ENCODE results near the gene COL9A1.
"Not testable (repeated sequence)": the region's sequence is repeated elsewhere in the genome, so short reads cannot be mapped to it uniquely, and the experiment has no call there.

The COL9A1 gene

GRCh38 chr6:70314296-70314695 lies 11.4 kb upstream of the COL9A1 start:
- TF ChIP-seq, protein P1, sequence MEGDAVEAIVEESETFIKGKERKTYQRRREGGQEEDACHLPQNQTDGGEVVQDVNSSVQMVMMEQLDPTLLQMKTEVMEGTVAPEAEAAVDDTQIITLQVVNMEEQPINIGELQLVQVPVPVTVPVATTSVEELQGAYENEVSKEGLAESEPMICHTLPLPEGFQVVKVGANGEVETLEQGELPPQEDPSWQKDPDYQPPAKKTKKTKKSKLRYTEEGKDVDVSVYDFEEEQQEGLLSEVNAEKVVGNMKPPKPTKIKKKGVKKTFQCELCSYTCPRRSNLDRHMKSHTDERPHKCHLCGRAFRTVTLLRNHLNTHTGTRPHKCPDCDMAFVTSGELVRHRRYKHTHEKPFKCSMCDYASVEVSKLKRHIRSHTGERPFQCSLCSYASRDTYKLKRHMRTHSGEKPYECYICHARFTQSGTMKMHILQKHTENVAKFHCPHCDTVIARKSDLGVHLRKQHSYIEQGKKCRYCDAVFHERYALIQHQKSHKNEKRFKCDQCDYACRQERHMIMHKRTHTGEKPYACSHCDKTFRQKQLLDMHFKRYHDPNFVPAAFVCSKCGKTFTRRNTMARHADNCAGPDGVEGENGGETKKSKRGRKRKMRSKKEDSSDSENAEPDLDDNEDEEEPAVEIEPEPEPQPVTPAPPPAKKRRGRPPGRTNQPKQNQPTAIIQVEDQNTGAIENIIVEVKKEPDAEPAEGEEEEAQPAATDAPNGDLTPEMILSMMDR (IDR thresholded peaks at IDR 0.05; ENCODE audit: unreplicated experiment in 3 of 3), result no peak
- H3K9me3 Mint-ChIP-seq, result no peaks in the 10 kb centered on the region
- no peaks in the 10 kb centered on the region for H3K27me3 Mint-ChIP-seq (ENCODE audit: low read depth)
- peak overlapping the region in 1 of 3 experiments; percentile 1 for H3K4me3 Mint-ChIP-seq
- H3K4me1 Mint-ChIP-seq, result peaks cover 24% of the 10 kb centered on the region
- H3K36me3 Mint-ChIP-seq (ENCODE audit: low read depth), result no peaks in the 10 kb centered on the region
- H3K27ac Mint-ChIP-seq, result peak overlapping the region; percentile 5 to 43 (median 39)

DNA sequence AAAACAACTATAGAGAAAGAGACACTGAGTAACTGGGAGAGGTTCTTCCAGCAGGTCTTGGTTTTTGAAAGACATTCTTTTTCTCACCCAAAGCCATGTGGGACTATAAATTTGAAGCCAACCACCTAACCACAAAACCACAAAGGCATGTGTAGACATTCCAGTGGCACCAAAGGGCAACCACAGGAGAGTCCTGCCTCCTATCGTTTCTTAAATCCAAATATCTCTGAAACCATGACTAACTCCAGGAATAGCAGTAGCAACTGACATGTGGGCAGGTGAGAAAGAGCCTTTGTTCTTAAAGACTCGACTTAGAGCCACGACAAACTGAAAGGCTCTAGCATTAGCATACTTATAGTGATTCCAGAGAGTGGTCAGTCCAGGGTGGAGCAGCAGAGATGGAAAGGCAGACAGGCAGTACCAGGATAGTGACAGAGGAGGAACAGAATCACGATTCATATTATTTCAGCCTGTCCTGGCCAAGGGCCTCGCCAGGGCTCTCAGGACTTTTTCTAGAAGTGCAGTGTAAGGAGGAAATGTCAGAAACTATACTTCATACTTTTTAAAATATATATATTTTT lies 9.4 kb upstream of the COL9A1 start:
- TF ChIP-seq, protein P1 (IDR thresholded peaks at IDR 0.05; ENCODE audit: unreplicated experiment in 3 of 3), result no peak
- Mint-ChIP-seq H3K9me3 (no peaks in the 10 kb centered on the region), H3K4me3 (no peak overlapping the region), H3K27ac (no peak overlapping the region), H3K36me3 (ENCODE audit: low read depth) (no peaks in the 10 kb centered on the region), H3K27me3 (ENCODE audit: low read depth) (no peaks in the 10 kb centered on the region), H3K4me1 (peaks cover 24% of the 10 kb centered on the region)

DNA sequence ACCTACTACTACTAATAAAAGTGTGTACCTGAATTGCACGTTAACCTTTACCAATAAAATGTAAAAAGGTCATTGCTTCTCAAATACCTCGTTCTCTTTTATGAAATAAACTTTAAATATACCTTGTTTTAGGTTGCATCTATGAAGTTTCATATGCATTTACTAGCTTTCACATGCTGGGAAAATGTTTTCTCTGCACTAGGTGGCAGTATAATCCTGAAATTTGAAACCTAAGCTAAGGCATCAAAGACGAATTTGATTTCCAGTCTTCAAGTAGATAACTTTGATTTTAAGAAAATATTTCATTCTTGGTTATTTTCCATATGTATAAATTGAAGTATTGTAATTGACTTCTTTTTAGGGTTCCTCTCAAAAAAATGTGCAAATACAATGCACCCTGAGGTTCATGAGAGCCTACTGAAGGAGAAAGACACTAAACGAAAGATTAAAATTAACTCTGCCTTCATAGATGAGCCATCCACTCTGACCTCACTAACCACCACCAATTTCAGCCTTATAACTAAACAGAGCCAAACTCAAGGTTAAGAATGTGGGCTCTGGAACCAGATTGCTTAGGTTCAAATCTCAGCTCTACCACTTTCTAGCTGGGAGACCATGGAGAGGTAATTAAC lies 7.3 kb upstream of the COL9A1 start:
- Mint-ChIP-seq H3K27ac (no peak overlapping the region), H3K27me3 (ENCODE audit: low read depth) (peaks cover 8% of the 10 kb centered on the region)

DNA sequence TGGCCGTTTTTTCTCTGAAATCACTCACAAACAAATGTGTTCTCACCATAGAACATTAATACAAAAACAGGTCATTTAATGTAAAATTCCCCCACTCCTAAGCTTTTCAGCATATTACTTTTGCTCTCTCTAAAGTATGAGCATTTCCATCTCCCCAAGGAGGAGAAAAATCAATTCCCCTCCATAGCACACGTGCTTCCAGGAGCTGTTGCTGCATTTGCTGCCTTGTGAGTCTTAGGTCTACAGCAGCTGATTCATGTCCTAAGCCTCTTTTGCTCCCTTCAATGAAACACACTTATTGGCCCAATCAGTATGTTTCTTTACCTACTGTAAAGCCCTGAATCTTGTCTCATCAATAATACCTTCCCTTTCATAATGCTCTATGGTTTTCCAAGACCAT lies 6.4 kb upstream of the COL9A1 start:
- peaks cover 24% of the 10 kb centered on the region for H3K4me1 Mint-ChIP-seq
- H3K9me3 Mint-ChIP-seq, result no peaks in the 10 kb centered on the region
- H3K27me3 Mint-ChIP-seq (ENCODE audit: low read depth), result peaks cover 8% of the 10 kb centered on the region
- H3K4me3 Mint-ChIP-seq, result no peak overlapping the region
- TF ChIP-seq, protein P1 (IDR thresholded peaks at IDR 0.05; ENCODE audit: unreplicated experiment in 3 of 3), result no peak
- no peaks in the 10 kb centered on the region for H3K36me3 Mint-ChIP-seq (ENCODE audit: low read depth)
- H3K27ac Mint-ChIP-seq, result no peak overlapping the region

More for the DNA sequence above, 7.3 kb upstream of the COL9A1 start:
- Mint-ChIP-seq H3K4me1 (peaks cover 24% of the 10 kb centered on the region), H3K4me3 (no peak overlapping the region), H3K9me3 (no peaks in the 10 kb centered on the region), H3K36me3 (ENCODE audit: low read depth) (no peaks in the 10 kb centered on the region)
- TF ChIP-seq, protein P1 (IDR thresholded peaks at IDR 0.05; ENCODE audit: unreplicated experiment in 3 of 3), result peak; percentile 67 to 73 (median 69)

DNA sequence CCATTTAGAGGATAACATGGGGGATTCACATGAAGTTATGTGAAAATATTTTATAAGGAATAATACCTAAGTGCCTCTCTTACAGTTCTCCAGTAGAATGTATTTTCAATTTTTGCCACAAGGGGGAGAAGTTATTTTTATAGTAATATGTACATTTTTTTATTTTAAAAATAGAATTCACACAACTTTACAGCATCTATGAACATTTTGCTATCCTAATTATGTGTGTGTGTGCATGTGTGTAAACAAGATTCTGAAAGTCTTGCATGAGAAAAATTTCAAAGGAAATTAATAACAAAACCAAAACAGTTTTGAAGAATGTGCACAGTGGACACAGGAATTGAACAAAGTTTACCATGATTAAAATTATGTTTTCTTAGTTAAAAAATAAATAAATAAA lies 5.3 kb upstream of the COL9A1 start:
- not testable (repeated sequence) for H3K36me3 Mint-ChIP-seq (ENCODE audit: low read depth); H3K9me3 Mint-ChIP-seq; H3K27ac Mint-ChIP-seq; H3K4me3 Mint-ChIP-seq
- Mint-ChIP-seq H3K4me1 (peaks cover 15% of the 10 kb centered on the region), H3K27me3 (ENCODE audit: low read depth) (peaks cover 13% of the 10 kb centered on the region)
- TF ChIP-seq, protein P1 (IDR thresholded peaks at IDR 0.05; ENCODE audit: unreplicated experiment in 3 of 3), result peak; percentile 24 to 46 (median 35)

DNA sequence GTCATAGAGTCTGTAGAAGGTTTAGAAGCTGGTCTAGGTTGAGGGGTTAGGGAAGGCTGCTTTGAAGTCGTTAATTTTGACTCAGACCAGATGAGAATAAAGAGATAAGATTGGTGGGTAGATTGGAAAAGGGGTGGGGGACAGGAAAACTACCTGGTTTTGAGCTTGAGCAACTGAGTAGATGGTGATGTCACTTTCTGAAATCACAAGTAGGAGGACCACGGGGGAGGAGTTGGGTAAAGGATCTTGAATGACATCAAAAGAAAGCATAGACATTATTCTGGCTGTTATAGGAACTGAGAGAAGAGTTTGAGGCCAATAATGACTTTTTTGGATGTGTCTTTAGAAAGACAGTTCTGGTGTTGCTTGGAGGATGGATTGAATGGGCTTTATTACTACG lies 4.1 kb upstream of the COL9A1 start:
- TF ChIP-seq, protein P1 (IDR thresholded peaks at IDR 0.05; ENCODE audit: unreplicated experiment in 3 of 3), result no peak
- no peak overlapping the region for H3K4me3 Mint-ChIP-seq
- no peak overlapping the region for H3K27ac Mint-ChIP-seq
- H3K27me3 Mint-ChIP-seq (ENCODE audit: low read depth), result peaks cover 16% of the 10 kb centered on the region
- H3K4me1 Mint-ChIP-seq, result peaks cover 7% of the 10 kb centered on the region
- H3K9me3 Mint-ChIP-seq, result no peaks in the 10 kb centered on the region
- no peaks in the 10 kb centered on the region for H3K36me3 Mint-ChIP-seq (ENCODE audit: low read depth)
